ENCODE results near the gene TM7SF3. TPM values are rescaled to one million over a fixed set of nuclear protein-coding genes. Genes with fewer than 3 reads are reported as not detected.
A peak's percentile ranks its signal among the peaks of the same experiment; 100 is the strongest.

Gene TM7SF3
- total and polyA plus RNA-seq, 2 donors from 2014 or later, result 63.1 to 70.1 TPM

GRCh38 chr12:27001663-27002062, 12.5 kb downstream of the TM7SF3 start:
- FAIRE-seq (no peak), DNase-seq (no peak)
- Histone ChIP-seq H3K27ac (ENCODE audit: low read depth in 2 of 2, low read length in 2 of 2) (no peak overlapping the region), H3K36me3 (ENCODE audit: control insufficient read depth in 2 of 3, insufficient read depth in 3 of 3, low read length in 3 of 3) (peaks cover 3 to 15% (median 14%) of the 10 kb centered on the region in 3 donors), H3K4me1 (ENCODE audit: control insufficient read depth in 2 of 3, insufficient read depth in 2 of 3, low read depth in 1 of 3, low read length in 3 of 3) (peaks cover 0 to 12% (median 2%) of the 10 kb centered on the region in 3 donors), H3K9me3 (ENCODE audit: control insufficient read depth in 2 of 3, insufficient read depth in 1 of 3, low read length in 3 of 3) (no peaks in the 10 kb centered on the region), H3K27me3 (ENCODE audit: control insufficient read depth, insufficient read depth, low read length) (no peaks in the 10 kb centered on the region), H3K9ac (ENCODE audit: low read length in 3 of 3) (no peak overlapping the region), H3K4me3 (ENCODE audit: low read length in 3 of 3) (no peak overlapping the region)
- TF ChIP-seq CTCF (IDR thresholded peaks at IDR 0.05; ENCODE audit: borderline replicate concordance, extremely low read depth, insufficient read depth), result no peak
- intact Hi-C loops (cut with DNase I), result loop anchor here (10.0 kb wide), 1 partner anchor 47 kb away; no protein-coding TSS in a partner anchor

- intact Hi-C loops (cut with DNase I), result loop anchor here (10.0 kb wide), 1 partner anchor 46 kb away; no protein-coding TSS in a partner anchor
- Histone ChIP-seq H3K27me3 (ENCODE audit: control insufficient read depth, insufficient read depth, low read length) (no peaks in the 10 kb centered on the region), H3K9ac (ENCODE audit: low read length in 3 of 3) (no peak overlapping the region), H3K4me1 (ENCODE audit: control insufficient read depth in 2 of 3, insufficient read depth in 2 of 3, low read depth in 1 of 3, low read length in 3 of 3) (peaks cover 0 to 12% (median 2%) of the 10 kb centered on the region in 3 donors), H3K27ac (ENCODE audit: low read depth in 2 of 2, low read length in 2 of 2) (no peak overlapping the region), H3K36me3 (ENCODE audit: control insufficient read depth in 2 of 3, insufficient read depth in 3 of 3, low read length in 3 of 3) (peaks cover 3 to 16% (median 15%) of the 10 kb centered on the region in 3 donors), H3K4me3 (ENCODE audit: low read length in 3 of 3) (no peak overlapping the region), H3K9me3 (ENCODE audit: control insufficient read depth in 2 of 3, insufficient read depth in 1 of 3, low read length in 3 of 3) (no peaks in the 10 kb centered on the region)
- no peak for TF ChIP-seq CTCF (IDR thresholded peaks at IDR 0.05; ENCODE audit: borderline replicate concordance, extremely low read depth, insufficient read depth)
- DNase-seq (no peak), FAIRE-seq (no peak)
Observed at GRCh38 chr12:27000961-27001360, 13.2 kb downstream of the TM7SF3 start.

GRCh38 chr12:26997003-26997402, 17.2 kb downstream of the TM7SF3 start:
- peak overlapping the region in 1 of 2 donors; percentile 0 for H3K27ac ChIP-seq (ENCODE audit: low read depth in 2 of 2, low read length in 2 of 2)
- H3K4me3 ChIP-seq (ENCODE audit: low read length in 3 of 3), result no peak overlapping the region
- DNase-seq (no peak), FAIRE-seq (no peak)
- intact Hi-C loops (cut with DNase I), result no loop called here
- H3K9ac ChIP-seq (ENCODE audit: low read length in 3 of 3), result no peak overlapping the region
- H3K9me3 ChIP-seq (ENCODE audit: control insufficient read depth in 2 of 3, insufficient read depth in 1 of 3, low read length in 3 of 3), result no peaks in the 10 kb centered on the region
- H3K27me3 ChIP-seq (ENCODE audit: control insufficient read depth, insufficient read depth, low read length), result no peaks in the 10 kb centered on the region
- no peak for TF ChIP-seq CTCF (IDR thresholded peaks at IDR 0.05; ENCODE audit: borderline replicate concordance, extremely low read depth, insufficient read depth)
- peaks cover 5 to 31% (median 29%) of the 10 kb centered on the region in 3 donors for H3K36me3 ChIP-seq (ENCODE audit: control insufficient read depth in 2 of 3, insufficient read depth in 3 of 3, low read length in 3 of 3)
- H3K4me1 ChIP-seq (ENCODE audit: control insufficient read depth in 2 of 3, insufficient read depth in 2 of 3, low read depth in 1 of 3, low read length in 3 of 3), result peaks cover 0 to 7% (median 4%) of the 10 kb centered on the region in 3 donors

- TF ChIP-seq CTCF (IDR thresholded peaks at IDR 0.05; ENCODE audit: borderline replicate concordance, extremely low read depth, insufficient read depth), result no peak
- Histone ChIP-seq H3K27ac (ENCODE audit: low read depth in 2 of 2, low read length in 2 of 2) (peak overlapping the region in 1 of 2 donors; percentile 29), H3K4me1 (ENCODE audit: control insufficient read depth in 2 of 3, insufficient read depth in 2 of 3, low read depth in 1 of 3, low read length in 3 of 3) (peaks cover 0 to 4% (median 4%) of the 10 kb centered on the region in 3 donors), H3K9ac (ENCODE audit: low read length in 3 of 3) (no peak overlapping the region), H3K27me3 (ENCODE audit: control insufficient read depth, insufficient read depth, low read length) (no peaks in the 10 kb centered on the region), H3K36me3 (ENCODE audit: control insufficient read depth in 2 of 3, insufficient read depth in 3 of 3, low read length in 3 of 3) (peaks cover 5 to 28% (median 28%) of the 10 kb centered on the region in 3 donors), H3K9me3 (ENCODE audit: control insufficient read depth in 2 of 3, insufficient read depth in 1 of 3, low read length in 3 of 3) (no peaks in the 10 kb centered on the region), H3K4me3 (ENCODE audit: low read length in 3 of 3) (no peak overlapping the region)
- intact Hi-C loops (cut with DNase I), result no loop called here
- DNase-seq, result no peak
- no peak for FAIRE-seq
Observed at GRCh38 chr12:26995706-26996105, 18.5 kb downstream of the TM7SF3 start.

All from kidney (tissue), 14 donors.